Measurements from ENCODE around the gene TOM1.

The TOM1 gene

GRCh38 chr22:35369996-35370395 lies 70.3 kb downstream of the TOM1 start:
- no peak for DNase-seq (ENCODE audit: low spot score)

- peak; percentile 42 for DNase-seq (ENCODE audit: low spot score)
Measured at GRCh38 chr22:35373781-35374180, 74.1 kb downstream of the TOM1 start.

- no peak for DNase-seq (ENCODE audit: low spot score)
Measured at GRCh38 chr22:35375031-35375430, 75.3 kb downstream of the TOM1 start.

- DNase-seq (ENCODE audit: low spot score) = no peak
Measured at GRCh38 chr22:35375526-35375925, 75.8 kb downstream of the TOM1 start.

GRCh38 chr22:35376728-35377472 lies 77.2 kb downstream of the TOM1 start:
- DNase-seq (ENCODE audit: low spot score) = peak; percentile 63

GRCh38 chr22:35377735-35378134 lies 78.0 kb downstream of the TOM1 start:
- DNase-seq (ENCODE audit: low spot score) = no peak

- no peak for DNase-seq (ENCODE audit: low spot score)
Measured at GRCh38 chr22:35378621-35379020, 78.9 kb downstream of the TOM1 start.

GRCh38 chr22:35379146-35379993 lies 79.7 kb downstream of the TOM1 start:
- DNase-seq (ENCODE audit: low spot score) = no peak

GRCh38 chr22:35380013-35380412 lies 80.3 kb downstream of the TOM1 start:
- DNase-seq (ENCODE audit: low spot score) = no peak

GRCh38 chr22:35380537-35381423 lies 81.1 kb downstream of the TOM1 start, which contains the start of gene HMOX1:
HMOX1 (plus strand) TSS chr22:35381096; CDS start chr22:35381174, 78 bp downstream.
- DNase-seq (ENCODE audit: low spot score) = peak; percentile 69

GRCh38 chr22:35381424-35382009 lies 81.8 kb downstream of the TOM1 start:
- DNase-seq (ENCODE audit: low spot score) = no peak

GRCh38 chr22:35383679-35384071 lies 84.0 kb downstream of the TOM1 start:
- DNase-seq (ENCODE audit: low spot score) = no peak

- no peak for DNase-seq (ENCODE audit: low spot score)
Measured at GRCh38 chr22:35384527-35384926, 84.8 kb downstream of the TOM1 start.

- no peak for DNase-seq (ENCODE audit: low spot score)
Measured at GRCh38 chr22:35384975-35385588, 85.4 kb downstream of the TOM1 start.

GRCh38 chr22:35386670-35387288 lies 87.1 kb downstream of the TOM1 start:
- DNase-seq (ENCODE audit: low spot score) = no peak

- no peak for DNase-seq (ENCODE audit: low spot score)
Measured at GRCh38 chr22:35390933-35391332, 91.2 kb downstream of the TOM1 start.

- no peak for DNase-seq (ENCODE audit: low spot score)
Measured at GRCh38 chr22:35392357-35392756, 92.7 kb downstream of the TOM1 start.

- no peak for DNase-seq (ENCODE audit: low spot score)
Measured at GRCh38 chr22:35393116-35394010, 93.7 kb downstream of the TOM1 start.

- DNase-seq (ENCODE audit: low spot score) = no peak
Measured at GRCh38 chr22:35394011-35394312, 94.3 kb downstream of the TOM1 start.
